HG03108 (cell line): ENCODE results near the gene HINT3.
"Not testable (repeated sequence)": the region's sequence is repeated elsewhere in the genome, so short reads cannot be mapped to it uniquely, and the experiment has no call there.

Experiments
- ATAC-seq: cut with Tn5 transposase; IDR thresholded peaks from one replicate; pipeline ENCODE4 v1.9.1; 2021; ENCODE audit warnings: moderate library complexity; ENCODE audit not compliant: unreplicated experiment

Gene HINT3

GRCh38 chr6:125939791-125940190 is 16.8 kb upstream of the HINT3 start:
- no peak for ATAC-seq

- ATAC-seq: no peak
Measured at GRCh38 chr6:125940247-125941041, 16.1 kb upstream of the HINT3 start.

GRCh38 chr6:125942672-125943527 is 13.7 kb upstream of the HINT3 start:
- ATAC-seq: no peak

- ATAC-seq: no peak
Measured at GRCh38 chr6:125943528-125944433, 12.8 kb upstream of the HINT3 start.

- no peak for ATAC-seq
Measured at GRCh38 chr6:125944434-125944816, 12.1 kb upstream of the HINT3 start.

GRCh38 chr6:125944896-125945295 is 11.7 kb upstream of the HINT3 start:
- ATAC-seq: no peak

GRCh38 chr6:125945378-125946141 is 11.0 kb upstream of the HINT3 start:
- no peak for ATAC-seq

- no peak for ATAC-seq
Measured at GRCh38 chr6:125947615-125948014, 9.0 kb upstream of the HINT3 start.

GRCh38 chr6:125948455-125948854 is 8.1 kb upstream of the HINT3 start:
- no peak for ATAC-seq

- ATAC-seq: no peak
Measured at GRCh38 chr6:125949069-125949468, 7.5 kb upstream of the HINT3 start.

GRCh38 chr6:125950293-125950692 is 6.3 kb upstream of the HINT3 start:
- ATAC-seq: no peak

GRCh38 chr6:125950716-125951115 is 5.9 kb upstream of the HINT3 start:
- ATAC-seq: not testable (repeated sequence)

GRCh38 chr6:125951323-125951722 is 5.2 kb upstream of the HINT3 start:
- ATAC-seq: no peak

GRCh38 chr6:125952764-125953501 is 3.6 kb upstream of the HINT3 start:
- no peak for ATAC-seq

- ATAC-seq: no peak
Measured at GRCh38 chr6:125953502-125953875, 3.1 kb upstream of the HINT3 start.

- ATAC-seq: no peak
Measured at GRCh38 chr6:125954735-125955339, 1.7 kb upstream of the HINT3 start.

- ATAC-seq: no peak
Measured at GRCh38 chr6:125955973-125956372, 597 bp upstream of the HINT3 start.

- no peak for ATAC-seq
Measured at GRCh38 chr6:125957391-125957693, 772 bp downstream of the HINT3 start.

- no peak for ATAC-seq
Measured at GRCh38 chr6:125957845-125958244, 1.3 kb downstream of the HINT3 start.
